HEK293 (cell line): Measurements from ENCODE around the gene C9orf57.

Experiments
- CTCF ChIP-seq: fragments of 450-650 bp; formaldehyde crosslinking; IDR thresholded peaks from 2 replicates; pipeline ENCODE4 v1.5.1; 2016; ENCODE audit warnings: missing biosample characterization, missing genetic modification characterization
- TCF7L2 ChIP-seq: IDR thresholded peaks from 2 replicates; pipeline ENCODE4 v1.6.1; 2011; ENCODE audit warnings: low read depth, mild to moderate bottlenecking, inconsistent platforms, low read length, moderate library complexity, borderline replicate concordance

GRCh38 chr9:72005451-72005850 lies 55.0 kb downstream of the C9orf57 start:
- TF ChIP-seq TCF7L2 (no peak), CTCF (tag by site-specific recombination) (no peak)
